Ectodermal cell (in vitro differentiated cells): Measurements from ENCODE around the gene LYRM4.

Source experiments
- H3K27ac ChIP-seq: 2 replicates; pipeline ENCODE4 v1.7.0; 2013; ENCODE audit warnings: mild to moderate bottlenecking, low read depth, low read length; ENCODE audit not compliant: insufficient read depth, poor library complexity, severe bottlenecking
- H3K27me3 ChIP-seq: 2 replicates; pipeline ENCODE4 v1.7.0; 2013; ENCODE audit warnings: mild to moderate bottlenecking, low read length; ENCODE audit not compliant: insufficient read depth, control insufficient read depth, poor library complexity, severe bottlenecking
- H3K36me3 ChIP-seq: one replicate; pipeline ENCODE4 v1.7.0; 2013; ENCODE audit warnings: low read length; ENCODE audit not compliant: control insufficient read depth, insufficient read depth
- H3K4me1 ChIP-seq: one replicate; pipeline ENCODE4 v1.7.0; 2013; ENCODE audit warnings: low read length; ENCODE audit not compliant: control insufficient read depth, insufficient read depth
- H3K4me3 ChIP-seq: 2 replicates; pipeline ENCODE4 v1.7.0; 2013; ENCODE audit warnings: low read depth, low read length, control low read depth; ENCODE audit not compliant: insufficient read depth
- H3K9me3 ChIP-seq: 2 replicates; pipeline ENCODE4 v1.7.0; 2013; ENCODE audit warnings: mild to moderate bottlenecking, low read length, moderate library complexity; ENCODE audit not compliant: control insufficient read depth
- WGBS, 2 experiments: methylation state at CpG; one replicate each; pipeline ENCODE4 v1.1.7; 2013; ENCODE audit warnings: missing lambda C conversion rate in 2 of 2; 5-methylcytosine and 5-hydroxymethylcytosine counted together

LYRM4 gene

GRCh38 chr6:5095236-5095635 lies 165.5 kb downstream of the LYRM4 start:
- H3K4me3 ChIP-seq, result no peak overlapping the region
- 78 to 86% methylated on average over 3 of the region's 3 CpGs for WGBS, 2 experiments
- no peak overlapping the region for H3K27ac ChIP-seq
- H3K36me3 ChIP-seq, result no peaks in the 10 kb centered on the region
- no peaks in the 10 kb centered on the region for H3K9me3 ChIP-seq
- H3K4me1 ChIP-seq, result no peaks in the 10 kb centered on the region
- H3K27me3 ChIP-seq, result no peaks in the 10 kb centered on the region

DNA sequence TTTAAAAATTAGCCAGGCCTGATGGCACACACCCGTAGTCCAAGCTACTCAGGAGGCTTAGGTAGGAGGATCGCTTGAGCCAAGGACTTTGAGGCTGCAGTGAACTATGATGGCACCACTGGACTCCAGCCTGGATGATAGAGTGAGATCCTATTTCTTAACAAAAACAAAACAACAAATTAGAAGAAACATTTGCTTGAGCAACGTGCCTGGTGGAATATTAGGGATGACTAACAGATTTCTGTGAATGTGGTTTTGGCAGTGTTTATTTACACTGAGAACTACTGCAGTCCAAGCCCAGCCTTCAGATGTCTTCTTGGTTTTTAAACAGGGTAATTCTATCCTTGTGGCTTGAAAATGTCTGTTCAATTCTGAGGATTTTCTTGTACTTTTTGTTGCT lies 166.4 kb downstream of the LYRM4 start:
- no peaks in the 10 kb centered on the region for H3K9me3 ChIP-seq
- no peak overlapping the region for H3K27ac ChIP-seq
- WGBS, 2 experiments, result 92 to 96% methylated on average over 3 of the region's 3 CpGs
- no peaks in the 10 kb centered on the region for H3K36me3 ChIP-seq
- no peak overlapping the region for H3K4me3 ChIP-seq
- H3K27me3 ChIP-seq, result no peaks in the 10 kb centered on the region
- H3K4me1 ChIP-seq, result no peaks in the 10 kb centered on the region

- no peak overlapping the region for H3K4me3 ChIP-seq
- no peaks in the 10 kb centered on the region for H3K36me3 ChIP-seq
These were observed 167.3 kb downstream of the LYRM4 start for GRCh38 chr6:5093231-5094015.

GRCh38 chr6:5091210-5092069 lies 169.3 kb downstream of the LYRM4 start:
- Histone ChIP-seq H3K27me3 (peaks cover 14% of the 10 kb centered on the region), H3K9me3 (no peaks in the 10 kb centered on the region), H3K36me3 (no peaks in the 10 kb centered on the region), H3K4me1 (no peaks in the 10 kb centered on the region), H3K27ac (no peak overlapping the region), H3K4me3 (no peak overlapping the region)
- 94 to 97% methylated on average over 10 of the region's 10 CpGs for WGBS, 2 experiments

More at GRCh38 chr6:5093231-5094015, 167.3 kb downstream of the LYRM4 start:
- no peaks in the 10 kb centered on the region for H3K4me1 ChIP-seq
- H3K9me3 ChIP-seq, result no peaks in the 10 kb centered on the region
- WGBS, 2 experiments, result 90 to 93% methylated on average over 7 of the region's 7 CpGs
- H3K27me3 ChIP-seq, result no peaks in the 10 kb centered on the region
- no peak overlapping the region for H3K27ac ChIP-seq

DNA sequence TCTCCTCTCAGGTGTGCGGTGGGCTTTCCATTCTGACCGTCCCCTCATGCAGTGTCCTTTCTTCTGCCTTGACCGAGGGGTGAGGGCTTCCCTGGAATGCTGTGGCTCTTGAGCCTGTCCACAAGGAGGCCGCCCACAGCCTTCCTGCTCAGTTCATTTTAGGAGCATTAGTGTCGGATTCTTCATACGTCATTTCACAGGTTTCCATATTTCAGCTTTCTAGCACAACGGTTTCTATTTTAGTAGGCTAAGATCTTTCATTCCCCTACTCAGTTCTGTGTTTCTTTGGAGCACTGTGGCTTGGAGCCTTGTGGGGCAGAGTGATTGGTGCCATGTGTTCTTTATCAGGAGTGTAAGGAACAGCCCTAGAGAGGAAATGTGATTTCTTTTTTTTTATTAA lies 170.1 kb downstream of the LYRM4 start:
- Histone ChIP-seq H3K27me3 (peaks cover 22% of the 10 kb centered on the region), H3K4me3 (no peak overlapping the region)
- WGBS, 2 experiments, result 91 to 94% methylated on average over 7 of the region's 7 CpGs

GRCh38 chr6:5089481-5090438 lies 171.0 kb downstream of the LYRM4 start:
- Histone ChIP-seq H3K4me1 (peaks cover 6% of the 10 kb centered on the region), H3K4me3 (no peak overlapping the region)
- WGBS, 2 experiments, result 92 to 95% methylated on average over 4 of the region's 5 CpGs

More for the DNA sequence above, 170.1 kb downstream of the LYRM4 start:
- Histone ChIP-seq H3K36me3 (no peaks in the 10 kb centered on the region), H3K9me3 (no peaks in the 10 kb centered on the region), H3K4me1 (no peaks in the 10 kb centered on the region), H3K27ac (no peak overlapping the region)

DNA sequence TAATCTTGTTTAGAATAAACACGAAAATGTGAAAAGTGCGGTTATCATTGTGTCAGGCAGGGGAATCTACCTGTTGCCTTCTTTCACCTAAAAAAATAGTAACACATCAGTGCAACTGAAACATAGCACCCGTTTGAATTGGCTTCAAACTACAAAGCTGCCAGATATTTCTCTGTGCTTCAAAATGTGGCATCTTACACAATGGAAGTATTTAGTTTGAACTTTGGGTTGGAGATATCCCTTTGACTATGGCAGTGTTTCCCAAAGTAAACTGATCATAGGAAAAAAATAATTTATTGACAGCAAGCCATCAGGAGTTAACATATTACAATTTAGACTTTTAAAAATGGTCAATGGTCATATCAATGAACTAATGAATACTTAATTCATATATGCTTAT lies 172.0 kb downstream of the LYRM4 start:
- no peak overlapping the region for H3K27ac ChIP-seq
- WGBS, 2 experiments, result 67 to 81% methylated on average over 3 of the region's 3 CpGs
- peaks cover 40% of the 10 kb centered on the region for H3K27me3 ChIP-seq
- H3K36me3 ChIP-seq, result no peaks in the 10 kb centered on the region
- H3K4me1 ChIP-seq, result peaks cover 7% of the 10 kb centered on the region
- no peak overlapping the region for H3K4me3 ChIP-seq
- H3K9me3 ChIP-seq, result no peaks in the 10 kb centered on the region

More at GRCh38 chr6:5089481-5090438, 171.0 kb downstream of the LYRM4 start:
- no peaks in the 10 kb centered on the region for H3K9me3 ChIP-seq
- H3K27me3 ChIP-seq, result peaks cover 30% of the 10 kb centered on the region
- H3K36me3 ChIP-seq, result no peaks in the 10 kb centered on the region
- no peak overlapping the region for H3K27ac ChIP-seq

- Histone ChIP-seq H3K36me3 (no peaks in the 10 kb centered on the region), H3K27me3 (peaks cover 54% of the 10 kb centered on the region), H3K4me3 (no peak overlapping the region), H3K9me3 (no peaks in the 10 kb centered on the region), H3K27ac (no peak overlapping the region), H3K4me1 (peaks cover 7% of the 10 kb centered on the region)
- 71 to 74% methylated on average over 19 of the region's 19 CpGs for WGBS, 2 experiments
These were observed 173.4 kb downstream of the LYRM4 start for GRCh38 chr6:5087389-5087788.

DNA sequence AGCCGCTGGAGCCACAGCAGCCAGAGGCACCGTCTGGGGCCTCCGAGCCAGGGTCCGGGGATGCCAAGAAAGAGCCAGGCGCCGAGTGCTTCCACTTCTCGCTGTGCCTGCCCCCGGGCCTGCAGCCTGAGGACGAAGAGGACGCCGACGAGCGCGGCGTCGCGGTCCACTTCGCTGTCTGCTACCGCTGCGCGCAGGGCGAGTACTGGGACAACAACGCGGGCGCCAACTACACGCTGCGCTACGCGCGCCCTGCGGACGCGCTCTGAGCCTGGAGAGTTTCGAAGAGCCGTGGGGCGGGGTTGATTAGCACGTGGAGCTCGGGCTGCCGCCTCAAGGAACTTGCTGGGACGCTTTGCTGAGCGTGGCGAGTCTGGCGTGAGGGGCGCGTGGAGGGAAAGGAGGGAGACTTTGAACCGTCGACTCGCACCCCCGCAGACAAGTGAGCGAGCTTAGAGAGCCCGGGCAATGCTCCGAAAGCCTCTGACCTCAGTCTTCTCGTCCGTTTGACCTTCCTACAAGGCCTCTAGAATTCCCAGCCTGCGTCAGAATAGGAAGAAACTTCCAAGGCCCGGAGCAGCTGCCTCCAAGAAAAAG lies 174.4 kb downstream of the LYRM4 start:
- Histone ChIP-seq H3K36me3 (no peaks in the 10 kb centered on the region), H3K27me3 (peaks cover 56% of the 10 kb centered on the region), H3K27ac (no peak overlapping the region), H3K4me3 (no peak overlapping the region), H3K4me1 (peaks cover 7% of the 10 kb centered on the region), H3K9me3 (no peaks in the 10 kb centered on the region)
- 78 to 82% methylated on average over 56 of the region's 56 CpGs for WGBS, 2 experiments
